Tibial artery (tissue), 4 donors: ENCODE data around the gene CHST8.
"Not testable (repeated sequence)": the region's sequence is repeated elsewhere in the genome, so short reads cannot be mapped to it uniquely, and the experiment has no call there.

Source experiments
- DNase-seq, 2 donors: peaks; one replicate each; pipeline ENCODE4 v3.0.0-alpha.2; 2019
- H3K27ac ChIP-seq, 2 donors: fragments of 200-600 bp; sonication (generic) in 1 of 2; 1 replicate in 1 of 2; 2 replicates in 1 of 2; pipeline ENCODE4 v1.5.1; 2018 to 2019; ENCODE audit warnings: mild to moderate bottlenecking in 1 of 2
- H3K27me3 ChIP-seq, 2 donors: fragments of 200-600 bp; sonication (generic) in 1 of 2; one replicate each; pipeline versions ENCODE4 v1.5.1 to v1.6.0; 2016 to 2019
- H3K36me3 ChIP-seq, 3 donors: fragments of 200-600 bp; sonication (generic) in 2 of 3; one replicate each; pipeline ENCODE4 v1.5.1; 2016 to 2019; ENCODE audit warnings: mild to moderate bottlenecking in 2 of 3
- H3K4me1 ChIP-seq, 4 donors: fragments of 200-600 bp; sonication (generic) in 2 of 4; 1 replicate in 3 of 4; 2 replicates in 1 of 4; pipeline ENCODE4 v1.5.1; 2016 to 2019
- H3K4me3 ChIP-seq, 2 donors: fragments of 200-600 bp; sonication (generic) in 1 of 2; 1 replicate in 1 of 2; 2 replicates in 1 of 2; pipeline ENCODE4 v1.5.1; 2018 to 2019; ENCODE audit warnings: mild to moderate bottlenecking in 2 of 2
- H3K9me3 ChIP-seq, 3 donors: fragments of 200-600 bp; sonication (generic) in 1 of 3; one replicate each; pipeline ENCODE4 v1.5.1; 2016 to 2019
- intact Hi-C: fragments of 100-400 bp; cut with DNase I; formaldehyde crosslinking; loops from one replicate; pipeline ENCODE4 v1.15.0; 2023; ENCODE audit warnings: low total_unique reads
- TF ChIP-seq, protein P1 (sequence below), 2 experiments: fragments of 200-600 bp in 1 of 2; fragments of 450-650 bp in 1 of 2; IDR thresholded peaks; one replicate each; pipeline ENCODE4 v1.5.1; 2017 to 2019; ENCODE audit warnings: antibody characterized with exemption in 2 of 2, mild to moderate bottlenecking in 1 of 2, moderate library complexity in 1 of 2

Gene CHST8

DNA sequence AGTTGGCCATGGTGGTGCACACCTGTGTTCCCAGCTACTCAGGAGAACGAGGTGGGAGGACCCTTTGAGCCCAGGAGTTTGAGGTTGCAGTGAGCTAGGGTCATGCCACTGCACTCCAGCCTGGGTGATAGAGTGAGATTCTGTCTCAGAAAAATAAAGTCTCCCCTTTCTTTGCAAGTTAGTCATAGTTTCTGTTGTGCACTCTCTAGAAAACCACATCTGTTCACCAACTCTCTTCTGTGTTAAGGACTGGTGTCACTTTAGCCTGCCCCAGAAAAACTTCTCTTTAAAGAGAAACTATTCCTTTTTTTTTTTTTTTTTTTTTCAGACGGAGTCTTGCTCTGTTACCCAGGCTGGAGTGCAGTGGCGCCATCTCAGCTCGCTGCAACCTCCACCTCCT, 4.9 kb upstream of the CHST8 start:
- intact Hi-C loops: no loop called here
- Histone ChIP-seq H3K4me1 (peaks cover 0 to 14% (median 4%) of the 10 kb centered on the region in 4 donors), H3K9me3 (no peaks in the 10 kb centered on the region), H3K36me3 (no peaks in the 10 kb centered on the region), H3K27me3 (peaks cover 0 to 41% of the 10 kb centered on the region in 2 donors), H3K4me3 (no peak overlapping the region), H3K27ac (no peak overlapping the region)
- TF ChIP-seq, protein P1, sequence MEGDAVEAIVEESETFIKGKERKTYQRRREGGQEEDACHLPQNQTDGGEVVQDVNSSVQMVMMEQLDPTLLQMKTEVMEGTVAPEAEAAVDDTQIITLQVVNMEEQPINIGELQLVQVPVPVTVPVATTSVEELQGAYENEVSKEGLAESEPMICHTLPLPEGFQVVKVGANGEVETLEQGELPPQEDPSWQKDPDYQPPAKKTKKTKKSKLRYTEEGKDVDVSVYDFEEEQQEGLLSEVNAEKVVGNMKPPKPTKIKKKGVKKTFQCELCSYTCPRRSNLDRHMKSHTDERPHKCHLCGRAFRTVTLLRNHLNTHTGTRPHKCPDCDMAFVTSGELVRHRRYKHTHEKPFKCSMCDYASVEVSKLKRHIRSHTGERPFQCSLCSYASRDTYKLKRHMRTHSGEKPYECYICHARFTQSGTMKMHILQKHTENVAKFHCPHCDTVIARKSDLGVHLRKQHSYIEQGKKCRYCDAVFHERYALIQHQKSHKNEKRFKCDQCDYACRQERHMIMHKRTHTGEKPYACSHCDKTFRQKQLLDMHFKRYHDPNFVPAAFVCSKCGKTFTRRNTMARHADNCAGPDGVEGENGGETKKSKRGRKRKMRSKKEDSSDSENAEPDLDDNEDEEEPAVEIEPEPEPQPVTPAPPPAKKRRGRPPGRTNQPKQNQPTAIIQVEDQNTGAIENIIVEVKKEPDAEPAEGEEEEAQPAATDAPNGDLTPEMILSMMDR (IDR thresholded peaks at IDR 0.05): no peak
- DNase-seq: no peak

DNA sequence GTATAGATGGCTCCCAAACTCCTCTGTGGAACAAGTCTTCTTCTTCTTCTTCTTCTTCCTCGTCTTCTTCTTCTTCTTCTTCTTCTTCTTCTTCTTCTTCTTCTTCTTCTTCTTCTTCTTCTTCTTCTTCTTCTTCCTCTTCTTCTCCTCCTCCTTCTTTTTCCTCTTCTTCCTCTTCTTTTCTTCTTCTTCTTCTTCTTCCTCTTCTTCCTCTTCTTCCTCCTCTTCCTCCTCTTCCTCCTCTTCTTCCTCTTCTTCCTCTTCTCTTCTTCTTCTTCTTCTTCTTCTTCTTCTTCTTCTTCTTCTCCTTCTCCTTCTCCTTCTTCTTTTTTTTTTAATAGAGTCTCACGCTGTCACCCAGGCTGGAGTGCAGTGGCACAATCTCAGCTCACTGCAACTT, 3.4 kb upstream of the CHST8 start:
- H3K9me3 ChIP-seq, DNase-seq, intact Hi-C loops, H3K27ac ChIP-seq, H3K4me3 ChIP-seq, H3K36me3 ChIP-seq: not testable (repeated sequence)
- Histone ChIP-seq H3K27me3 (peaks cover 0 to 50% of the 10 kb centered on the region in 2 donors), H3K4me1 (peaks cover 0 to 29% (median 19%) of the 10 kb centered on the region in 4 donors)

GRCh38 chr19:33618884-33619283, 2.9 kb upstream of the CHST8 start:
- intact Hi-C loops: no loop called here
- DNase-seq: no peak
- no peaks in the 10 kb centered on the region for H3K36me3 ChIP-seq
- H3K4me1 ChIP-seq: peaks cover 0 to 30% (median 21%) of the 10 kb centered on the region in 4 donors
- no peak overlapping the region for H3K27ac ChIP-seq
- no peaks in the 10 kb centered on the region for H3K9me3 ChIP-seq
- no peak overlapping the region for H3K4me3 ChIP-seq
- TF ChIP-seq, protein P1 (IDR thresholded peaks at IDR 0.05): no peak
- peaks cover 0 to 55% of the 10 kb centered on the region in 2 donors for H3K27me3 ChIP-seq

- Histone ChIP-seq H3K36me3 (no peaks in the 10 kb centered on the region), H3K27me3 (peaks cover 0 to 71% of the 10 kb centered on the region in 2 donors), H3K9me3 (no peaks in the 10 kb centered on the region), H3K27ac (no peak overlapping the region), H3K4me1 (peaks cover 0 to 30% (median 21%) of the 10 kb centered on the region in 4 donors), H3K4me3 (no peak overlapping the region)
- no peak for DNase-seq
- intact Hi-C loops: no loop called here
- TF ChIP-seq, protein P1 (IDR thresholded peaks at IDR 0.05): no peak
Observed at GRCh38 chr19:33620611-33621010, 1.1 kb upstream of the CHST8 start.

GRCh38 chr19:33621065-33621785, 528 bp upstream of the CHST8 start:
- Histone ChIP-seq H3K9me3 (no peaks in the 10 kb centered on the region), H3K4me1 (peaks cover 0 to 30% (median 21%) of the 10 kb centered on the region in 4 donors), H3K36me3 (no peaks in the 10 kb centered on the region), H3K4me3 (peak overlapping the region; percentile 52 to 53), H3K27ac (no peak overlapping the region), H3K27me3 (peaks cover 0 to 77% of the 10 kb centered on the region in 2 donors)
- intact Hi-C loops: no loop called here
- no peak for DNase-seq
- TF ChIP-seq, protein P1 (IDR thresholded peaks at IDR 0.05): no peak

DNA sequence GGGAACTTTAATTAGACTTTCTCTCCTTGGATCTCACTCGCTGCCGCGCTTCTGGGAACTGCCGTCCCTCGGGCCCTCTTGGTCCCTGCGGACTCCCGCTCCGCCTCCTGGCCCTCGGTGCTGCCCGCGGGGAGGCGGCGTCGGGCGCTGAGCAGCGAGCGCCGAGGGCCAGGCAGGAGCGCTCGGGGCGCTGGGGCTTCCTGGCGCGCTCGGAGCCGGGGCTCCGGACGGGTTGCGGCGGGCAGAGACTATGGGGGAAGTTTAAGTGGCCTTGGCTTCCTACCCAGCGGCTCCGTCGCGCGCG, 704 bp downstream of the CHST8 start:
- Histone ChIP-seq H3K27ac (peak overlapping the region in 1 of 2 donors; percentile 56), H3K4me1 (peaks cover 0 to 30% (median 21%) of the 10 kb centered on the region in 4 donors), H3K36me3 (no peaks in the 10 kb centered on the region), H3K9me3 (no peaks in the 10 kb centered on the region), H3K27me3 (peaks cover 0 to 80% of the 10 kb centered on the region in 2 donors), H3K4me3 (peak overlapping the region; percentile 52 to 53)
- TF ChIP-seq, protein P1 (IDR thresholded peaks at IDR 0.05): no peak
- DNase-seq: no peak
- intact Hi-C loops: no loop called here
